ENCODE data around the gene ANO10.
"Not testable (repeated sequence)": the region's sequence is repeated elsewhere in the genome, so short reads cannot be mapped to it uniquely, and the experiment has no call there.

ANO10 gene

GRCh38 chr3:43581343-43581742, 40.5 kb downstream of the ANO10 start:
- no peaks in the 10 kb centered on the region; the same call in 1 of the 2 replicates for H3K36me3 ChIP-seq (ENCODE audit: insufficient read depth, low read length)
- no peaks in the 10 kb centered on the region for H3K79me2 ChIP-seq (ENCODE audit: control insufficient read depth, insufficient read depth, low read length, unreplicated experiment)
- H3K27ac ChIP-seq (ENCODE audit: low read depth, low read length) = no peak overlapping the region
- H3K4me1 ChIP-seq (ENCODE audit: control insufficient read depth, insufficient read depth, low read length, unreplicated experiment) = peaks cover 9% of the 10 kb centered on the region
- H2AFZ ChIP-seq (ENCODE audit: low read length, unreplicated experiment) = no peak overlapping the region
- H3K4me3 ChIP-seq (ENCODE audit: low read depth, low read length) = no peak overlapping the region
- H3K27me3 ChIP-seq (ENCODE audit: insufficient read depth, low read length) = no peaks in the 10 kb centered on the region

DNA sequence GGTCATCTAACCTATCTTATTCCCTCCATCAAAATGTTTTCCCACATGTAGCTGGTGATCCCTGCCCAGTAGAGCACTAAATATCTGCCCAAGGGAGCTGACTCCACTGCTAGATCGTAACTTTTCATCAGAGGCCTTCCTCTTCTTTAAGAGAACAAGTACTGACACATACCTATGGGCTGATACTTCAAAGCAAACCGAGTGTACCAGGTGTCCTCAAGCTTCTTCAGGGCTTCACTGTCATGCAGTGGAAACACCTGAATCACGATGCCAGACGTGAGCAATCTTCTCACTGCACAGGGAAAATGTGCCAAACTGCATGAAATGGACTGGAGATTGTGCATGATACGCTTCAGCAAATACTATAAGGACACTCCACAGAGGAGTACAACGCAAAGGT, 41.6 kb downstream of the ANO10 start:
- Histone ChIP-seq H3K27ac (ENCODE audit: low read depth, low read length) (no peak overlapping the region), H3K4me3 (ENCODE audit: low read depth, low read length) (no peak overlapping the region), H3K27me3 (ENCODE audit: insufficient read depth, low read length) (no peaks in the 10 kb centered on the region), H2AFZ (ENCODE audit: low read length, unreplicated experiment) (no peak overlapping the region), H3K79me2 (ENCODE audit: control insufficient read depth, insufficient read depth, low read length, unreplicated experiment) (no peaks in the 10 kb centered on the region), H3K4me1 (ENCODE audit: control insufficient read depth, insufficient read depth, low read length, unreplicated experiment) (peaks cover 9% of the 10 kb centered on the region), H3K36me3 (ENCODE audit: insufficient read depth, low read length) (no peaks in the 10 kb centered on the region; the same call in 1 of the 2 replicates)

DNA sequence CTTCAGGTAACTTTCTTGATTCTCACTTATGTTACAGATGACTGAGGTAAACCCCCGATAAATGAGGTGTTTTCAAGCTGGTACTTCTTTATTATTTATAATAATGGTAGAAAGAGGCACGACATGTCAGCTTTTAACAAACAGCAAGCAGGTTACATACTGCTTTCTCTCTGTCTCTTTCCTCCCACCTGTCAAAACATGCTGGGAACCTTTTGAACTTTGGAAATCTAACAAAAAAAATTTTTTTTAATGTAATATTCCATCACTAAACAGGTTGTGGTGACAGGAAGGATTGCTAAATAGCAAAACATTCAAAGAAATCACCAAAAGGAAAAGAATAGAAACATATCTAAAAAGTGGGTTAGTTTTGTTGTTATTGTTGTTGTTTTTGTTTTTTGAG, 48.2 kb downstream of the ANO10 start:
- Histone ChIP-seq H3K27me3 (ENCODE audit: insufficient read depth, low read length) (no peaks in the 10 kb centered on the region), H3K4me1 (ENCODE audit: control insufficient read depth, insufficient read depth, low read length, unreplicated experiment) (no peaks in the 10 kb centered on the region), H2AFZ (ENCODE audit: low read length, unreplicated experiment) (no peak overlapping the region), H3K4me3 (ENCODE audit: low read depth, low read length) (no peak overlapping the region), H3K27ac (ENCODE audit: low read depth, low read length) (no peak overlapping the region), H3K36me3 (ENCODE audit: insufficient read depth, low read length) (no peaks in the 10 kb centered on the region; the same call in 1 of the 2 replicates), H3K79me2 (ENCODE audit: control insufficient read depth, insufficient read depth, low read length, unreplicated experiment) (no peaks in the 10 kb centered on the region)

- not testable (repeated sequence) for H3K79me2 ChIP-seq (ENCODE audit: control insufficient read depth, insufficient read depth, low read length, unreplicated experiment); H2AFZ ChIP-seq (ENCODE audit: low read length, unreplicated experiment); H3K27me3 ChIP-seq (ENCODE audit: insufficient read depth, low read length); H3K27ac ChIP-seq (ENCODE audit: low read depth, low read length); H3K36me3 ChIP-seq (ENCODE audit: insufficient read depth, low read length); H3K4me1 ChIP-seq (ENCODE audit: control insufficient read depth, insufficient read depth, low read length, unreplicated experiment); H3K4me3 ChIP-seq (ENCODE audit: low read depth, low read length)
Observed at GRCh38 chr3:43565661-43566341, 56.0 kb downstream of the ANO10 start.

DNA sequence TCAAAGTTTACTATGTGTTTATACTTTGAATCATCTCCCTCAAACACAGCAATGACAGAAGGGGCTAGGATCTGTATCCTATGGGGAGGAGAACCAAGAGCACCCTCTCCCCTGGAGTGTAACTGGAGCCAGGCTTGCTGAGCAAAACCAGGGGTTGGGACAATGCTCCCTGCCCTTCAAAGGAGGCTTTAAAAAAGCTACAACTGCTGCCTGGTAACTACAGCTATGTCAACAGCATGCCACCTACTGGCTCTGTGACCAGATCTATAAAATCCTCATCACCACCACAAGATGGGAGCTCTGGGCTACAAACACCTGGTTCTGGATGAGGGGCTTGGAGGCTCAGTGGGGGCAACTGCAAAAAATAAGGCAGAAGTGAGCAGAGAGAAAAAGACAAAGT, 61.9 kb downstream of the ANO10 start:
- no peaks in the 10 kb centered on the region for H3K79me2 ChIP-seq (ENCODE audit: control insufficient read depth, insufficient read depth, low read length, unreplicated experiment)
- no peaks in the 10 kb centered on the region for H3K4me1 ChIP-seq (ENCODE audit: control insufficient read depth, insufficient read depth, low read length, unreplicated experiment)
- no peaks in the 10 kb centered on the region for H3K36me3 ChIP-seq (ENCODE audit: insufficient read depth, low read length)
- H3K27ac ChIP-seq (ENCODE audit: low read depth, low read length) = no peak overlapping the region
- H2AFZ ChIP-seq (ENCODE audit: low read length, unreplicated experiment) = no peak overlapping the region
- no peaks in the 10 kb centered on the region for H3K27me3 ChIP-seq (ENCODE audit: insufficient read depth, low read length)
- H3K4me3 ChIP-seq (ENCODE audit: low read depth, low read length) = no peak overlapping the region

DNA sequence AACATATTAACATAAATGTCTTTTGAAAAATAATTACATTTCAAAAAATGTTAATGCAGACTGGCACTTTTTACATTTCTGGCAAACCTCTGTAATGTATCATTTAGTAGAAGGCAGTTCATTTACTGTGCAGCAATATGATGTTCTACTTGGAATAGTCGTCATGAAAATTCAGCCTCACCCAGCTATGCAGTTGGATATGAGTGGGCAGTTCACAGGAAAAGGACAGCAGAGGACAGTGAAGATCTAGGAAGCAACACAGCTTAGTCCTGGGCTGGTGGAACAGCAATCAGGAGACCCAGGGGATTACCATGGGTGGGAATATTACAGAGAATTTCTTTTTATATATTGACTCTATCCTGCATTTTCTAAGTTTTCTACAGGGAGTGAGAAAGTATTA, 63.6 kb downstream of the ANO10 start:
- Histone ChIP-seq H2AFZ (ENCODE audit: low read length, unreplicated experiment) (no peak overlapping the region), H3K27ac (ENCODE audit: low read depth, low read length) (no peak overlapping the region), H3K4me1 (ENCODE audit: control insufficient read depth, insufficient read depth, low read length, unreplicated experiment) (no peaks in the 10 kb centered on the region), H3K27me3 (ENCODE audit: insufficient read depth, low read length) (no peaks in the 10 kb centered on the region), H3K79me2 (ENCODE audit: control insufficient read depth, insufficient read depth, low read length, unreplicated experiment) (no peaks in the 10 kb centered on the region), H3K4me3 (ENCODE audit: low read depth, low read length) (no peak overlapping the region), H3K36me3 (ENCODE audit: insufficient read depth, low read length) (peaks cover 3% of the 10 kb centered on the region; the same call in 1 of the 2 replicates)

DNA sequence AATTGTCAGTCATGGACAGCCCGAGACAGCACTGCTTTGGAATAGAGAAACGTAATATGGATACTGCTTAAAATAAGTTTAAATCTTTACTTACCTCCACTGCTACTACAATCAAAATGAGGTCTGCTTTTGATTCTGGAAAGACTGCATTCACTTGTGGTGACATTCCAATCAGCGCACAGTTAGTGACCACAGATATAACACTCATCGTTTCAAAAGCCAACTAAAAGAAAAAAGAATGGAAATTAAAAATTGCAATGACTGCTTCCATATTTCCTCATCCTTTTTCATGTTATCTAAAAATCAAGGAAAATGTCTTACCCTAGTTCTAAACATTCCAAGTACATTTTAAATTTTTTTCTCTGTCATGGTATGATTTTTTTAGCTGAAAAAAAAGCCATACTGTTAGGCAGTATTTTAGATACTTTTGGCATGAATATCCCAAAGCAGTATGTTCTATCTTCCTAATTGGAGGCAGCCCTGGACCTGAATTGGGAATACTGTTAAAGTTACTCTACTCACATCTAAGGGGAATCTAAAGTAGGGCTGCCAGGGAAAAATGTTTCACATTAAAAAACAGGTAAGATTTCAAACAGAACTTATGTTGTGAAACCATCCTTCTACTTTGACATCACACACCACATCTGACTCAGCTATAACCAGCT, 72.1 kb downstream of the ANO10 start:
- Histone ChIP-seq H3K36me3 (ENCODE audit: insufficient read depth, low read length) (peaks cover 3% of the 10 kb centered on the region; the same call in 1 of the 2 replicates), H2AFZ (ENCODE audit: low read length, unreplicated experiment) (no peak overlapping the region), H3K27ac (ENCODE audit: low read depth, low read length) (no peak overlapping the region), H3K4me1 (ENCODE audit: control insufficient read depth, insufficient read depth, low read length, unreplicated experiment) (no peaks in the 10 kb centered on the region), H3K27me3 (ENCODE audit: insufficient read depth, low read length) (no peaks in the 10 kb centered on the region), H3K4me3 (ENCODE audit: low read depth, low read length) (no peak overlapping the region), H3K79me2 (ENCODE audit: control insufficient read depth, insufficient read depth, low read length, unreplicated experiment) (no peaks in the 10 kb centered on the region)

- H3K27me3 ChIP-seq (ENCODE audit: insufficient read depth, low read length); H3K4me3 ChIP-seq (ENCODE audit: low read depth, low read length); H2AFZ ChIP-seq (ENCODE audit: low read length, unreplicated experiment); H3K36me3 ChIP-seq (ENCODE audit: insufficient read depth, low read length); H3K27ac ChIP-seq (ENCODE audit: low read depth, low read length); H3K79me2 ChIP-seq (ENCODE audit: control insufficient read depth, insufficient read depth, low read length, unreplicated experiment); H3K4me1 ChIP-seq (ENCODE audit: control insufficient read depth, insufficient read depth, low read length, unreplicated experiment): not testable (repeated sequence)
Observed at GRCh38 chr3:43544277-43544676, 77.5 kb downstream of the ANO10 start.

GRCh38 chr3:43542328-43543043, 79.3 kb downstream of the ANO10 start:
- H3K27ac ChIP-seq (ENCODE audit: low read depth, low read length) = no peak overlapping the region
- H3K4me1 ChIP-seq (ENCODE audit: control insufficient read depth, insufficient read depth, low read length, unreplicated experiment) = no peaks in the 10 kb centered on the region
- H3K27me3 ChIP-seq (ENCODE audit: insufficient read depth, low read length) = no peaks in the 10 kb centered on the region
- H2AFZ ChIP-seq (ENCODE audit: low read length, unreplicated experiment) = no peak overlapping the region
- no peak overlapping the region for H3K4me3 ChIP-seq (ENCODE audit: low read depth, low read length)
- H3K79me2 ChIP-seq (ENCODE audit: control insufficient read depth, insufficient read depth, low read length, unreplicated experiment) = no peaks in the 10 kb centered on the region
- H3K36me3 ChIP-seq (ENCODE audit: insufficient read depth, low read length) = no peaks in the 10 kb centered on the region

GRCh38 chr3:43540624-43541023, 81.2 kb downstream of the ANO10 start:
- H3K27me3 ChIP-seq (ENCODE audit: insufficient read depth, low read length) = no peaks in the 10 kb centered on the region
- no peak overlapping the region for H3K27ac ChIP-seq (ENCODE audit: low read depth, low read length)
- no peaks in the 10 kb centered on the region for H3K4me1 ChIP-seq (ENCODE audit: control insufficient read depth, insufficient read depth, low read length, unreplicated experiment)
- H3K79me2 ChIP-seq (ENCODE audit: control insufficient read depth, insufficient read depth, low read length, unreplicated experiment) = no peaks in the 10 kb centered on the region
- H3K36me3 ChIP-seq (ENCODE audit: insufficient read depth, low read length) = no peaks in the 10 kb centered on the region
- no peak overlapping the region for H3K4me3 ChIP-seq (ENCODE audit: low read depth, low read length)
- no peak overlapping the region for H2AFZ ChIP-seq (ENCODE audit: low read length, unreplicated experiment)

DNA sequence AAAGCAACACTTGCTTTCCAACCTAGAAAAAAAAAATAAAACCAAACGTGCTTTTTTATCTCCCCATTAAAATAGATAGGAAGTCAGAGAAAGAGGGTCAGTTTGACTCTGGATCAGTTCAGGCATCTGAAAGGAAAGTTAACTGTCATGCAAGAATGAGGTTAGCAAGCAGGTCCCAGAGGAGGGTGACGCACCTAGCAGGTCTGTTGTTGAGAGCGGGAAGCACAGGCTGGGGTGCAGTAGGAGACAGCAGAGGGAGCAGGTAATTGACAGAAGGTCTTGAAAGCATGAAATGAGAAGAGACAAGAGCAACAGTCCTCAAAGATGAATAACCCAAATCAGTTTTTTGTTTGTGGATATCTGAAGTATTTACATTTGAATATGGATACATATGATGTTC, 82.5 kb downstream of the ANO10 start:
- Histone ChIP-seq H3K27me3 (ENCODE audit: insufficient read depth, low read length) (no peaks in the 10 kb centered on the region), H3K27ac (ENCODE audit: low read depth, low read length) (no peak overlapping the region), H3K36me3 (ENCODE audit: insufficient read depth, low read length) (no peaks in the 10 kb centered on the region)

More for the DNA sequence above, 82.5 kb downstream of the ANO10 start:
- Histone ChIP-seq H3K4me1 (ENCODE audit: control insufficient read depth, insufficient read depth, low read length, unreplicated experiment) (no peaks in the 10 kb centered on the region), H3K4me3 (ENCODE audit: low read depth, low read length) (no peak overlapping the region), H2AFZ (ENCODE audit: low read length, unreplicated experiment) (no peak overlapping the region), H3K79me2 (ENCODE audit: control insufficient read depth, insufficient read depth, low read length, unreplicated experiment) (no peaks in the 10 kb centered on the region)

Data from ACC112 (cell line).